GM10248 (cell line): Measurements from ENCODE around the gene PCDHGC5.

ENCODE experiments used
- CTCF ChIA-PET: fragments of 300-600 bp; sonication (Branson Sonifier 250); formaldehyde crosslinking; extraction: SDS; loops from one replicate; lab custom pipeline; 2021; ENCODE audit warnings: antibody characterized with exemption; lab: Yijun Ruan, JAX
- POLR2A ChIA-PET: fragments of 350-650 bp; sonication (Branson Sonifier 250); formaldehyde crosslinking; extraction: SDS; loops from one replicate; lab custom pipeline; 2020; ENCODE audit warnings: antibody characterized with exemption; lab: Yijun Ruan, JAX
- DNase-seq: peaks from one replicate; pipeline ENCODE4 v3.0.0; 2012; ENCODE audit errors: extremely low spot score
- TF ChIP-seq, protein P1 (sequence below): IDR thresholded peaks from 2 replicates; pipeline ENCODE4 v1.5.1; 2012; ENCODE audit warnings: mild to moderate bottlenecking, low read depth; ENCODE audit errors: extremely low read depth, missing control alignments, control extremely low read depth

PCDHGC5 gene

DNA sequence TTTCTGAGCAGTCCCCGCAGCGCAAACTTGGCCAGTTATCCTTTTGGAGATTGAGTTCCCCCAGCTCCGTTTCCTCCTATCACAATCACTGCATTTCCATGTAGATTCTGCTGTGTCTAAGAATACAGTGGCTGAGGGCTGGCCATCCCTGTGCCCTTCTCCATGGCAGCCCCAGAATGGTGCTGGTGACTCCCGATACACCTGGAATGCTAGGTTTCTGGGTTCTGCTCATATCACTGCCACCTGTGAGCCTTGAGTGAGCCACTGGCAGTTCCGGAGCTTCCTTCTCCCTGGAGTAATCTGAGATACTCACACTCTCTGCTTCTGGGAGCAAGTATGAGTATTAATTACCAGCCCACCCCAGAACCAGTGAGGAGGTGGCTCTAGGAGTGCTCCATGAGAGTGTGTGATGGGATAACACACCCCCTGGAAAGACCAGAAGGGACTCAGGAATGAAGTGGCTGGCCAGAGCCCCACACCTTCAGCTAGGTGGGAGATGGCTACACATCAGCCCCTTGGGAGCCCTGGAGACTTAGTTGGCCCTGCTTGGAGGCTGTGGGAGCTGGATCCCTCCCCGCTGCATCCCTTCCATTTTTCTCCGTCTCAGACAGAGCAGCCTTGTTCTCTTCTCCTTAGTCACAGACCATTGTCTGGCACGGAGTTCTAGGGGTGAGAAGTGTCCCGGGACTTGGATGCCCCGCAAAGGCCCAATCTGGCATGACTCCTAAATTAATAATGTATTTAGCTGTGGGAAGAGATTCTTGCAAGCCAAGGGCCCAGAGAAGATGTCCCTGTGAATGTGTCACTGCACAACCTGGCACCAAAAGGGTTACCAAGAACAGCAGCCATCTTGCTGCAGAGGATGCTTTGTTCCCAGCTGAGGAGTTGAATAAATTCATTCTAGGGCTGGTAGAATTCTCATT lies 4.9 kb downstream of the PCDHGC5 start:
- ChIA-PET CTCF (interaction anchor here (0.8 to 4.7 kb wide), 18 partner anchors 8 to 138 kb away, joined by 3 to 31 read pairs (median 4); partner anchors contain the start of genes PCDHGA10, PCDHGA11, PCDHGB7 and PCDHGC3), POLR2A (no interaction called here)
- TF ChIP-seq, protein P1, sequence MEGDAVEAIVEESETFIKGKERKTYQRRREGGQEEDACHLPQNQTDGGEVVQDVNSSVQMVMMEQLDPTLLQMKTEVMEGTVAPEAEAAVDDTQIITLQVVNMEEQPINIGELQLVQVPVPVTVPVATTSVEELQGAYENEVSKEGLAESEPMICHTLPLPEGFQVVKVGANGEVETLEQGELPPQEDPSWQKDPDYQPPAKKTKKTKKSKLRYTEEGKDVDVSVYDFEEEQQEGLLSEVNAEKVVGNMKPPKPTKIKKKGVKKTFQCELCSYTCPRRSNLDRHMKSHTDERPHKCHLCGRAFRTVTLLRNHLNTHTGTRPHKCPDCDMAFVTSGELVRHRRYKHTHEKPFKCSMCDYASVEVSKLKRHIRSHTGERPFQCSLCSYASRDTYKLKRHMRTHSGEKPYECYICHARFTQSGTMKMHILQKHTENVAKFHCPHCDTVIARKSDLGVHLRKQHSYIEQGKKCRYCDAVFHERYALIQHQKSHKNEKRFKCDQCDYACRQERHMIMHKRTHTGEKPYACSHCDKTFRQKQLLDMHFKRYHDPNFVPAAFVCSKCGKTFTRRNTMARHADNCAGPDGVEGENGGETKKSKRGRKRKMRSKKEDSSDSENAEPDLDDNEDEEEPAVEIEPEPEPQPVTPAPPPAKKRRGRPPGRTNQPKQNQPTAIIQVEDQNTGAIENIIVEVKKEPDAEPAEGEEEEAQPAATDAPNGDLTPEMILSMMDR, result no peak
- DNase-seq, result no peak

DNA sequence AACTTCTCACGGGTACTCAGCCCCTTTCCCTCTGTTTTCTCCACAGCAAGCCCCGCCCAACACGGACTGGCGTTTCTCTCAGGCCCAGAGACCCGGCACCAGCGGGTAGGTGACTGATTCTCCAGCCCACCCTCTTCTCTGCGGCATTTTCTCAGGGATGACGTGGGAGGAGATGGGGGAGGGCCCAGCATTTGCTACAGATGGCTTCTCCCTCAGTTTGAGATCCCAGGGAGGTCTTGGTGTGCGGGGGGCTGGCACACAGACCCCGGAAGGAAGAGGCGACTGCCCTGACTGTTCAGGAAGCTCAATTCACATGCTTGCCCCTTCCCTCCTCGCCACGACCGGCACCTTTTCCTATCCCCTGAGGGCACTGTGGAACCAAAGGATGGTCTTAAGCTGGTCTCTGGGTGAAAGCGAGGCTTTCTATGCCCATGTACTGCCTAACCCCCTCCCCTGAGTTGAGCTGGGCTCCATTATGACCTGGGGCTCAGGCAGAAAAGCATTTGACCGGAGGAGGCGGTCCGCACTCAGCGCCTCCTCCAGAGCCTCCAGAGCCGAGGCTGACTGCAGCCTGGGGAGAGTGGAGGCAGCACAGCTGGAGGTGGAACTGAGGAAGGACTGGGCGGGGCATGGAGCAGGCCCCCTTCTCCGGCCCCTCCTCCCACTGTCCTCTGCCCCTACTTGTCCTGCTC lies 6.0 kb downstream of the PCDHGC5 start:
- TF ChIP-seq, protein P1, result no peak
- POLR2A ChIA-PET, result no interaction called here
- CTCF ChIA-PET, result interaction anchor here (1.1 to 4.7 kb wide), 7 partner anchors 11 to 82 kb away, joined by 3 to 31 read pairs (median 7); partner anchors contain the start of genes PCDHGA10, PCDHGC3 and PCDHGC4
- no peak for DNase-seq

DNA sequence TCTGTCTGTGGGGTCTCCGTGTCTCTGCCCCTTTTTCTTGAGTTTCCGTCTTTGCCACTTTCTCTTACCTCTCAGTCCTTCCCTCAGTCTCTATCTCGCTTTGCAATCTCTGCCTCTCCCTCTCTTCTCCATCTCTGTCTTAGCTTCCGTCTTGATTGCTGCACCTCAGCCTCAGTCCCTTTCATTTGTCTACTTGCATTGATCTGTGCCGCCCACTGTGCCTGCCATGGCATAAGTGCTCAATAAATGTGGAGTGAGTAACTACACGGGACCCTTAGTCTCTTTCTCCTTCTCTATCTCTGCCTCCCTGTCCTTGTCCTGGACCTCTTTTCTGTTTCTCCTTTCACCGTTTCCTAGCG lies 6.6 kb downstream of the PCDHGC5 start:
- TF ChIP-seq, protein P1, result no peak
- ChIA-PET CTCF (interaction anchor here (1.1 to 4.7 kb wide), 5 partner anchors 17 to 83 kb away, joined by 4 to 31 read pairs (median 7); partner anchors contain the start of genes PCDHGA10 and PCDHGC3), POLR2A (interaction anchor here (1.1 kb wide), 1 partner anchor 23 kb away, joined by 4 read pairs; no protein-coding TSS in a partner anchor)
- DNase-seq, result no peak

DNA sequence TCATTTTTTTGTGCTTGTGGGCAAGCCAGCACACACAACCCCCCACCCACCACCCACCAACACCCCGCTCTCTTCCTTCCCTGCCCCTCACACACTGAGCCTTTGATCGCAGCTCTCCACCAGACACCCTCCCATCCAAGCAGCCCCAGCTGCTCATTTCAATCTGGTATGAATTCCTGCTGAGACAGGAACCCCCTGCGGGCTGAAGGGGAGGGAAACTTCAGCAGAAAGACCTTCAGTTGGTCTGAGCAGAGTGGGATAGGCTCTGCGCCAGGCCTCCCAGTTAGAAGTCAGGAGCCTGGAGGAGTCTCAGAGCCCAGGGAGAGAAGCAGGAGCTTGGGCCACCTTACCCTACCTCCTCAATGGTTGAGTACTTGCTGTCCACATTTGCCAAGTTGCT lies 7.2 kb downstream of the PCDHGC5 start:
- ChIA-PET CTCF (interaction anchor here (1.0 to 3.2 kb wide), 7 partner anchors 13 to 83 kb away, joined by 4 to 15 read pairs (median 6); partner anchors contain the start of genes PCDHGA10 and PCDHGC3), POLR2A (interaction anchor here (1.1 kb wide), 1 partner anchor 23 kb away, joined by 4 read pairs; no protein-coding TSS in a partner anchor)
- TF ChIP-seq, protein P1, result no peak
- DNase-seq, result no peak

DNA sequence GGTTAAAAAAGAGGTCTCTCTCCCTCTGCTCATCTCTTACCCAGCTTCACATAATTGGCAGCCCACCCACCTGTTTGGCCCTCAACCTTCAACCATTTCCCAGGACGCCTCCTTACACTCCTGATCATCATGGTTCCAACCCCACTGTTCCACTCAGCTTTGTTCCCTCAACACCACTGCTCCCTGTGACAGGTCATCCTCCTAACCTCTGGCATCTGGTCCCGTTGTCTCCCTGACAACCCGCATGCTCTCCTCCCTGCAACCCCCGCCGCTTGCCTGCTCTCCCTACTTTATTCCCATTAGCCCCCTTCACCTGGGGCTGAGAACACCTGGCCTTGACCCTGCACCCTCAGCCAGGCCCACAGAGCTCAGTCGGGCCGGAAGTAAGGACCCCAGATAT lies 12.9 kb downstream of the PCDHGC5 start:
- ChIA-PET POLR2A (no interaction called here), CTCF (interaction anchor here (0.6 to 3.4 kb wide), 5 partner anchors 9 to 84 kb away, joined by 3 to 36 read pairs (median 3); partner anchors contain the start of gene PCDHGB7)
- no peak for DNase-seq
- TF ChIP-seq, protein P1, result no peak

DNA sequence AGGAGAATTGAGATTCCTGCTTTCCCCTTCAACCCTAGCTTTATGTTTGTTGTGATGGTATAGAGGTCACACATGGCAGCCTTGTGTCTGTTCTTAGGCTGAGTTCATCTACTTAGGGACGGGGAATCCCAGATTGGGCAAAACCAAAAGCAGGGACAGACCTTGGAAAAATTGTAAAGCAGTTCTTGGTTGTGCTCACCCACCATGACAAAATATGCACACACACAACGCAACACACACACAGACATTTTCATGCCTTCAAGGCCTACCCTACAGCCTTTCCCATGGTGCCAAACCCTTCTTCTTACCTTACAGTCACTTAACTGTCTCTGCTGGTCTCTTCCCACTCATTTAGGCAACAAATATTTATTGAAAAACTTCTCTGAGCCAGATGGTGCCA lies 14.8 kb downstream of the PCDHGC5 start:
- ChIA-PET CTCF (interaction anchor here (1.1 to 14.6 kb wide), 4 partner anchors 9 to 183 kb away, joined by 3 to 214 read pairs (median 8); partner anchors contain the start of gene TAF7), POLR2A (no interaction called here)
- peak; percentile 17 for DNase-seq
- TF ChIP-seq, protein P1, result no peak
